ENCODE results near the gene ATXN1. TPM values are rescaled to one million over a fixed set of nuclear protein-coding genes. Genes with fewer than 3 reads are reported as not detected.

Gene ATXN1
- total RNA-seq, 1 experiment from 2014 or later: 5.6 TPM

- Histone ChIP-seq H3T11ph (ENCODE audit: low read length) (no peak overlapping the region), H3K9ac (ENCODE audit: extremely low read depth, insufficient read length, low read length) (no peak overlapping the region), H4K5ac (ENCODE audit: insufficient read length, low read depth, low read length) (no peak overlapping the region), H3K79me1 (ENCODE audit: insufficient read depth, low read depth, low read length, poor library complexity, severe bottlenecking) (no peaks in the 10 kb centered on the region), H3K14ac (ENCODE audit: insufficient read depth, low read length) (no peak overlapping the region), H3K4ac (ENCODE audit: low read depth, low read length) (no peak overlapping the region), H4K91ac (ENCODE audit: insufficient read length, low read depth, low read length) (no peak overlapping the region), H3K9me3 (ENCODE audit: control insufficient read depth, low read depth, low read length) (no peaks in the 10 kb centered on the region), H3K18ac (ENCODE audit: insufficient read length, low read depth, low read length) (no peak overlapping the region), H2BK120ac (ENCODE audit: low read depth, low read length, poor library complexity, severe bottlenecking) (no peak overlapping the region), H2AFZ (ENCODE audit: low read length) (no peak overlapping the region), H3K4me2 (ENCODE audit: insufficient read depth, insufficient read length, low read length) (no peak overlapping the region), H4K20me1 (ENCODE audit: control insufficient read depth, insufficient read depth, insufficient read length) (no peaks in the 10 kb centered on the region), H2AK5ac (ENCODE audit: insufficient read length, low read length) (no peak overlapping the region), H3K79me2 (ENCODE audit: insufficient read depth, low read length) (no peaks in the 10 kb centered on the region), H2BK15ac (ENCODE audit: low read depth, low read length) (no peak overlapping the region), H2BK5ac (ENCODE audit: insufficient read length, low read length) (no peak overlapping the region), H3K27ac (ENCODE audit: insufficient read length, low read depth, low read length) (no peak overlapping the region), H2BK12ac (ENCODE audit: insufficient read length, low read depth, low read length) (no peak overlapping the region), H3K23me2 (ENCODE audit: insufficient read length, low read depth, low read length, poor library complexity, severe bottlenecking) (no peaks in the 10 kb centered on the region), H2BK20ac (ENCODE audit: low read depth, low read length, poor library complexity, severe bottlenecking) (no peak overlapping the region), H3K4me1 (ENCODE audit: insufficient read depth, low read length) (no peaks in the 10 kb centered on the region; the same call in 1 of the 2 replicates), H3K56ac (ENCODE audit: insufficient read length, low read depth, low read length) (no peak overlapping the region), H4K8ac (replicated peaks; ENCODE audit: insufficient read length, low read depth, low read length) (no peak overlapping the region), H3K27me3 (ENCODE audit: insufficient read depth, low read length) (no peaks in the 10 kb centered on the region), H3K23ac (ENCODE audit: insufficient read length, low read depth, low read length) (no peak overlapping the region)
- H3K9me3 Mint-ChIP-seq: peaks cover 0 to 2% of the 10 kb centered on the region in 2 experiments; a peak in 1 of 5 replicates
- no peak overlapping the region; a peak in 1 of 7 replicates for H3K27ac Mint-ChIP-seq
- no peaks in the 10 kb centered on the region for H3K36me3 Mint-ChIP-seq (ENCODE audit: insufficient read depth in 1 of 3, low read depth in 3 of 3)
- DNase-seq: peak; percentile 43
- H3K27me3 Mint-ChIP-seq (ENCODE audit: low read depth): no peaks in the 10 kb centered on the region; the same call in 1 of the 2 replicates
- TF ChIP-seq CTCF (conservative IDR thresholded peaks at IDR 0.05): no peak
- no peak overlapping the region; a peak in 1 of 5 replicates for H3K4me3 Mint-ChIP-seq
- peaks cover 7 to 15% of the 10 kb centered on the region in 2 experiments for H3K4me1 Mint-ChIP-seq
- no CpG with 5 or more reads among the region's 6 CpGs for WGBS (ENCODE audit: extremely low coverage, insufficient read length, low lambda C conversion rate)
Observed at GRCh38 chr6:16705081-16705993, 55.9 kb downstream of the ATXN1 start.
